Limb (tissue), 2 donors: ENCODE data around the gene WT1.
A peak's percentile ranks its signal among the peaks of the same experiment; 100 is the strongest.
"Not testable (repeated sequence)": the region's sequence is repeated elsewhere in the genome, so short reads cannot be mapped to it uniquely, and the experiment has no call there.

Experiments used
- DNase-seq, 2 donors: peaks; one replicate each; pipeline ENCODE4 v3.0.0-alpha.2; 2016; ENCODE audit errors: extremely low spot score in 2 of 2

WT1 gene

DNA sequence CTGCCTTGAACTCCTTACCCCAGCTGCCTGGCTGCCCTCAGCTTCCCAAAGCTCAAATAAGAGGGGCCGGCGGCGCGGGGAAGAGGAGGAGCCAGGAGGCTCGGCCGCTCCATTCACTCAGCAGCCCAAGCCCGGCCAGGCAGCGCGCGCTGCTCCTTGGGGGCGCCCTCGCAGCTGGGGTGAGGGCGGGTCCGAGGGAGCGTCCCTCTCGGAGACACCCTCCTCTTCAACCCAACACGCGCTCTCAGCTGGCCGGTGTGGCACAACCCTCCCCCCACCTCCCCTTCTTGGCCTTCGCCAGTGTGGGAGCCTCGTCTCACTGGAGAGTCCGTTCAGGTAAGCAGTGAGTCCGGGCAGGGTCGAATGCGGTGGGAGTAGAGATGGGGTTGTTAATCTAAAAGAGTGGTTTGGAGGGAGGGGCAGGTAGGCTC lies at the start of gene WT1:
Gene WT1, minus strand, starts transcription at position 29 of the 431 bp plus-strand sequence.
- DNase-seq = peak in 1 of 2 donors; percentile 72

DNA sequence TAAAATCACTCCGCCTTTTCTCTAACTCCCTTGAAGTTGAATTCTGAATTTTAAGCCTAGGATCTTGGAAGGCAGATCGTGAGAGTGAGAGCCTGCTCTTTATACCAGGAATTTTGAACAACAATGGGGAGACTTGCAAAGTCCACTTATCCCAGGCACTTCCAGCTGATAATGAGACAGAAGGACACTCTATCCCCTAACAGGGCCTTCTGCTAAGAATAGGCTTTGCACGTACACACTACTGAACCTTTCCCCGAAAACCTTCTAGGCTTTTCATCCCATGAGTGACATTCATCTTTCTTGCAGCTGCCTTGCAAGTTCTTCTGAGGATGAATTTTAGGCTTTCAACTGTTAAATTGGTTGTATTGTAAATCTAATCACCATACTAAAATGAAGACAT lies 44.0 kb upstream of the WT1 start:
- DNase-seq = no peak

DNA sequence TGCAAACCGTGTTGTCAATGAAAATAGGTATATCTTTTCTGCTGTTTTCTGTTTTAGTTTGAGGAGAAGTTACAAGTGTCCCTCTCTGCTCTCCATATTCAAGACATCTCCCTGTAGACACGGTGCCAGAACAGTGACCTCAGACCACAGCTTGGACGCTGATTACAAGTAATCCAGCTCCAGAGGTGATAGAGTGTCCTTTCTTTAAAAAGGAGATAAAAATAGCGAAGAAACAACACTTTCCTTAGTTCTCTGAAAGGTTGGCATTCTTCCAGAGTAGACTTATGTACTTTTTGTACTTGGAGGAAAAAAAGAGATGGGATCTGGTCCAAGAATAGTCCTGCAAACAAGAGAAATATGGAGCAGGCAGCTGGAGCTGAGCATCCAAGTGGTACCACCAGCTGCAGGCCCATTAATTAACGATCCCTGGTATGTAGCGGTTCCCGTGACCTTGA lies 43.0 kb upstream of the WT1 start:
- peak in 1 of 2 donors; percentile 48 for DNase-seq

DNA sequence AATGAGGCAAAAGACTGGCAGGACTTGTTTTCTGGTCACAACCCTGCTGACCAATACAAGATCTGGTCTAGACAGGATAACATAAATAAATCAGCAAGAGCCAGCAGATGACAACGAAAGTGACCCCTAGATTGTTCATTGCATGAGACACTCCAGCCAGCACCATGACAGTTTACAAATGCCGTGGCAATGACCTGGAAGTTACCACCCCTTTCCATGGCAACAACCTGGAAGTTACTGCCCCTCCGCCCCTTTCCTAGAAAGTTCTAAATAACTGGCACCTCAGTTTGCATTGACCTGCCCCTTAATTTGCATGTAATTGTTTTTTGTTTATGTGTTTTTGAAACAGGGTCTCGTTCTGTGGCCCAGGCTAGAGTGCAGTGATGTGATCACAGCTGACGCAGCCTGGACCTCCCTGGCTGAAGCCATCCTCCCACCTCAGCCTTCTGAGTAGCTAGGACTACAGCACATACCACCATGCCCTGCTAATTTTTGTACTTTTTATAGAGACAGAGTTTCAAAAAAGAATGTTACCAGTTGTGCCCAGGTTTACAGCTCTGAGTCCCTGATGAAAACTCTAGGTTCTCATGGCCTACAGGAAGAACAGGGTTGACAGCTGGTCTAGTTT lies 38.1 kb upstream of the WT1 start:
- DNase-seq = no peak

DNA sequence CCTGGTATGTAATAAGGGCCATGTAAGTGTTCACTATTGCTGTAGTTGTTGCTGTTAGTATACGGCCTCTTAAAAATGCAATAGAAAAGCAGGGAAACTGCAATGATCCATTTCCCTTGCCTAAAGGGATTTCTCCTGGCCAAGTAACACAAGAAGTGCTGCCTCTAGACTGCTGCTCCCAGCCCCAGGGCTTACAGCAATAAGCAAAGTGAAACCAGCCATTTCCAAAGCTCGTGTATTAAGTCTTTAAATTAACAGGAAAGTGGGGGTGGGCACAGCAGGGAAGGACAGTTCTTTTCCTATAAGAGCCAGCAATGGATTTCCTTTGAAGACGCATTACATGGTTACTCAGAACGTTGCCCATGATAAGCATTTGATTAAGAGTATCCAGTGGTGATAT lies 36.9 kb upstream of the WT1 start:
- no peak for DNase-seq

DNA sequence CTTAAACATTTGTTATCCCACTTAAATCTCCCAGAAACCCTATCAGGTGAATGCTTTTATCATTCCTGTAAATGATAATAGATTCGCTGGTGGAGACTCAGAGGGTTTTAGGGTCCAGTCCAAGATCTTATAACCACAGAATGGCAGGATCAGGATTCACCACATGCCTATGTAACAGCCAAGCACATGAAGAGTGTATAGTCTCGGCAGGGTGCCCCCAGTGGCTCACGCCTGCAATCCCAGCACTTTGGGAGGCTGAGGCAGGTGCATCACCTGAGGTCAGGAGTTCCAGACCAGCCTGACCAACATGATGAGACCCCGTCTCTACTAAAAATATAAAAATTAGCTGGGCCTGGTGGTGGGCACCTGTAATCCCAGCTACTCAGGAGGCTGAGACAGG lies 36.2 kb upstream of the WT1 start:
- not testable (repeated sequence) for DNase-seq

DNA sequence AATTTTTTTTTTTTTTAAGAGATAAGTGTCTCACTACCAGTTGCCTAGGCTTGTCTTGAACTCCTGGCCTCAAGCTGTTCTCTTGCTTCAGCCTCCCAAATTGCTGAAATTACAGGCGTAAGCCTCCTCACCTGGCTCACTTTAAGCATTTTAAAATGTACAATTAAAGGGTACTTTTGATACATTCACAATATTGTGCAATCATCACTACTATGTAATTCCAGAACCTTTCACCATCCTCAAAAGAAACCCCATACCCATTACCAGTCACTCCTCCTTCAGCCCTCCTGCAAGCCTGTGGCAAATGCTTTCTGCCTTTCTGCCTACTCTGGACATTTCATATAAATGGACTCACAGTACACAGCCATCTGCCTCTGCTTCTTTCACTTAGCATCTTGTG lies 34.5 kb upstream of the WT1 start:
- no peak for DNase-seq

DNA sequence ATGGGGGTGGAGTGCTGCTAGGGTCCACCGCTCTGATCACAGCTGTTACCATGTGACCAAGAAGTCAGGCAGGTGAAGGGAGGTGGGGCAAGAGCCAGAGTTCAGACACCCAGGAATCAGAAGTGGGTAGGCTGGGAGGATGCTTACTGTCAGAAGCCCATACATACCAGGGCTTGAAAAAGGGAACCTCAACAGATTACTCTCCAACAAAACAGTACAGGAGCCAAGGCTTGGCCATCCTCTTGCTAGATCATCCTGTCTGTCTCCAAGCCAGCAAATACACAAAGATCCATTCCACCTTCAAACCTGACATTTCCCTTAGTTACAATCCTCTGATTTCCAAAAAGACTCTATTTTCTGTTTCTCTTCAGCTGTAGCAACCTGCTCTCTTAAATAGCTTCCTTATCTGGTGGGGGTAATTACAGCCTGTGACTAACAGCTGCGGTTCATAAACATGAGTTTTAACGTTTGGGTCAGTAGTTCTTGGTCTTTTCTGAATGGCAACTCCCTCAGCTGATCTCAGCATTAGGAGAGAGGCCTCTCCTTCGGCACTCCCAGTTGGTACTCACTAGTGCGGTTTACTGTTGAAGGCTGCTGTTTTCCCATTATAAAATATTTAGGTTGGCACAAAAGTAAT lies 31.1 kb upstream of the WT1 start:
- no peak for DNase-seq

DNA sequence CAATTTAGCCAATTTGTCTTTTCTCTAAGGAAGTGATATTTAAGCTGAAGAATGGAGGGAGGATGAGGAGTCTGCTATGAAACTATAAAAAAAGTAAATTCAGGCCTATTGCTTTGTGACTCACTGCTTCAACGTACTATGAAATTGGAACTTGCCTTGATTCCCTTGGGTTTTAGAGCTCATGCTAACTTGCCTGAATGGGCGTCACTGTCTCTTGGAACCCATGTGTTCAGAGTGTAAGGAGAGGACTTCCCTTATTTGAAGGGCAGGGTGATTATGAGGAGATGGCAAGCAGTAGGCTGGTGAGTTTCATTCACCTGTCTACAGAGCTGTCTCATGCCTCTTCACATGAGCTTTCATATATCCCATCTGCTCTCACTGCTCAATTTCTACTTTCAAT lies 28.7 kb upstream of the WT1 start:
- DNase-seq = no peak

DNA sequence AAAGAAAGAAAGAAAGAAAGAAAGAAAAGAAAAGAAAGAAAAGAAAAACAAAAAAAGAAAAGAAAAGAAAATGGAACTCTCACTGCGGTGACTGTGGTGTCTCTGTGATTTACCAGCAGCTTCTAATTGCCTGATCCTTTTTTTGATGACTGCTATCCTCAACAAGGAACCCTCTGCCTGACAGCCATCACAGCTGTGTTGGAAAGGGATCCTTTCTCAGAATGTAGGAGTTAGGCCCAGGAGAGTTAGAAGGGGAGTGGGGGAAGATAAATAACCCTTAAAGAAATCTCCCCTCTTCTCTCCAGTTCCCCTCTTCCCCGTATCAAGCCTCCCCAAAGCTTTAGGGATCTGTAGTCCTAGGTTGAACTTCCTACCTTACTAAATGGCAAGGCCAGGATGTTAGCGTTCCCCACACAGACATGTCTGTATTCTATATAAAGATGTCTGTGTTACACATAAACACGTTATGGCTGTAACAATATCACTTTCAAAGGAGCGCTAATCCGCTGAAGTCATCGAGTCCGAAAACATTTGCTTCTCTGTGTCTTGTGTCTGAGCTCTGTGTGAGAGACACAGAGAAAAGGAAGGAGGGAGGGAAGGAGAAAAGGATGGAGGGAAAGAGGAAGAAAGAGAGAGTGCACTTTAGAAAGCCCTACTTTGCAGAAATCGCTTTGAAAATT lies 26.8 kb upstream of the WT1 start:
- DNase-seq = peak in 1 of 2 donors; percentile 41

DNA sequence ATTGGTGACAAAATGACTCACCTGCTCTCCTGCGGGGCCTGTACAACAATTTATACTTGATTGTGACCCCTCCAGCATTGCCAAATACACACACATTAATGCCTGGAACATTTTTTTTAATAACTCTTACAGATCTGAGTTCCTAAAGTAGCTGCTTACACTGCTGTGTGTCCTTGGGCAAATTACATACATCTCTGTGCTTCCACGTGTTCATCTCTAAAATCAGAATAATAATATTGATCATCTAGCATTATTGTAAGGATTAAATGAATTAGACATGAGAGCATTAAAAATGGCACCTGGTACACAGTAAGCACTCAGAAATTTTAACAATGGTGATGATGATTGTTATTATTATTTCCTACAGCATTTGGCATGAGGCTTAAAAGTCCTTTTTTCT lies 21.5 kb upstream of the WT1 start:
- no peak for DNase-seq

DNA sequence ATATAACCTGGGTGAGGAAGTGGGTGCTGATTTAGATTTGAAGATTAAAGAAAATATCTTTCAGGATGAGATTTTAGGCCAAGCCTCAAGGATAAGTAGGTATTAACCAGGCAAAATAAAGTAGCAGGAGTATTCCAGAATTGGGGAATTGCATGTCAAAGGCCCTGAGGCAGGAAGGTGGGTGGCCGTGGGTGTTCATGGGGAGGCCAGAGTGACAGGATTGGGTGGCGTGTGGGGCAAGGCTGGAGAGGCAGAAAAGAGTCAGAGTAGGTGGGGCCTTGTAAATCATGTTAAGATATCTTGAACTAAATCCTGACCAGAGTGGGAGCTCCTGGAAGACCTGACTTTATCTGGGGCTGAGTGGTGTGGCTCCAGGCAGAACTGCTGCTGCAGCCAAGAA lies 19.7 kb upstream of the WT1 start:
- peak in 1 of 2 donors; percentile 3 for DNase-seq

DNA sequence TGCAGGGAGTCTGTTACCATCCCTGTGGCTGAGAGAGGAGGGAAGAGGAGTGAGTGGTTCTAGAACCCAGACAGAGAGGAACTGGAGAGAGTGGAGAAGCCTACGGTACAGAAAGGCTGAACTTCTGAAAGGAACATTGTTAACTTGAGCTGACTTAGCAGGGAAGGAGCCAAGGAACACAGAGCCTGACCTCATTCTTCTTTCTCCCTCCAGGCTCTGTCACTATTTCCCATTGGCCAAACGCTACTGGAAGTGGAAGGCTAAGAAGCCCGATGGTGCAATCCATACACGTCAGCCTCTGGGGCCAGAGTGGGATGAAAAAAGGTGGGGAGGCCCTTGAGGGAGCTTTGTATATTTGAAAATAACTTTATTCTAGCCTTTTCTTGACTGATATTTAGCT lies 16.5 kb upstream of the WT1 start:
- DNase-seq = no peak

DNA sequence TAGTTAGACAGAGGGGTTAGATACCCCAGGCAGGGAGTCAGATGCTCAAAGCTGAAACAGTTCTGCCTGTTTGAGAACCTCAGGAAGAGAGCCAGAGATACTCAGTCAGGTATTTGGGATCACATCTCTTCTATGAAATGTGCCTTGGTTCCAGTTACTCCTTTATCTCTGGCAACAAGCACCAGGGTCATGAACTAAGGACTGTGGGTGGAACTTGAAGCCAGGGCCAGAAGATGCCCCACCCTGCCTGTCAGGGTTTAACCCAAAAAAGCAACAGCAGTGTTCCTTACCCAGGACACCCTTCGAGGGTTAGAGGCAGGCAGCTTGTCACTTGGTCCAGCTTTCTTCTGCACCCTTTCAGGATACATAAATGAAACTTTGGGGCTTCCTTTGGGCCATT lies 15.0 kb upstream of the WT1 start:
- peak in 1 of 2 donors; percentile 3 for DNase-seq

DNA sequence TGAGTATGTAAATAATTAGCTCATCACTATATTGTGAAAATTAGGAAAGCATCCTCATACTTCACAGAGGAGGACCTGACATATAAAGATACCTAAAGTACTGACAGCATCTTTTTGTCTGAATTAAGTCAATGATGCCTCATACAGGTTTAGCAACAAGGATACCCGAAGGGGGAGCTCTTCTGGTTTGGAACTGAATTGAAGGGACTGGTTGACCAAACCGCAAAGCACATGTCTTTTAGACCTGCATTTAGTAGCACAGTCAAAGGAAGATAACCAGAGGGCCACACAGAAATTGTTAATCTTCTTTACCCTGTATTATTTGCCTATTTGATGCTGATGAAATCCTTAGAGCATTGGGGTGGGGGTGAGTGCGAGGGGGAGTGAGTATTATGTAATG lies 12.9 kb upstream of the WT1 start:
- DNase-seq = no peak

DNA sequence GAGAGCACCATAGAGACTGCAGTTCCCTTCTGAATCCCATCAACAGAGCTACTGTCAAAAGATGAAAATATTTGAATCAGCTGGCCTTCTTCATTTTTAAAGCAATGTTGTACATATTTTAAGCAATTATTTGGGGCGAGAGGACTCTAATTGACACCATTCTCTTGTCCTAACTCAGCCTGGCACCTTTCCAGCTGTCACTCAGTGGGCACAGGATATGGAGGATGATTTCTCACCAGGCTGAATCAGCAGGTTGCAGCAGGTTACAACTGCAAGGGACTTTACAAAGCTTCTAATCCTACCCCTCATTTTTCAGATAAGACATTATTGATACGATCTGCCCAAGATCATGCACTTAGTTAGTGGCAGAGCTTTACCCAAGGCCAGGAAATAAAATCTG lies 11.9 kb upstream of the WT1 start:
- peak in 1 of 2 donors; percentile 0 for DNase-seq

DNA sequence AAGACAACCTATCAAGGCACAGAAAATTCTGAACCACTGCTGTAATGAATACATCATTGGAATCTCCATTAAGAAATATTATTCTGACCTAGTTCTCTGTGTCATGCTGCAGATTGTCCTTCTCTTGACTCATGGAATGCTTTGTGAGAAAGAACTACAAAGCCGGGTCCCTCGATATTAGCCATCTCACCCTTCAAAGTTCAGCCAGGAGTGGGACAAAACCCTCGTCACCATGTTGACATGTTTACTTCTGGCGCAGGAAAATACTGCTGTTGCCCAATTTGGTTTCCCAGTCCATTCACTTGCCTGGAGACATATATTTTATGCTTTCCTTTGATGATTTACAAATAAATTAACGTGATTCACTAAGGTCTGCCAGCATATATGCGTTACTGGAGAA lies 10.9 kb upstream of the WT1 start:
- no peak for DNase-seq

DNA sequence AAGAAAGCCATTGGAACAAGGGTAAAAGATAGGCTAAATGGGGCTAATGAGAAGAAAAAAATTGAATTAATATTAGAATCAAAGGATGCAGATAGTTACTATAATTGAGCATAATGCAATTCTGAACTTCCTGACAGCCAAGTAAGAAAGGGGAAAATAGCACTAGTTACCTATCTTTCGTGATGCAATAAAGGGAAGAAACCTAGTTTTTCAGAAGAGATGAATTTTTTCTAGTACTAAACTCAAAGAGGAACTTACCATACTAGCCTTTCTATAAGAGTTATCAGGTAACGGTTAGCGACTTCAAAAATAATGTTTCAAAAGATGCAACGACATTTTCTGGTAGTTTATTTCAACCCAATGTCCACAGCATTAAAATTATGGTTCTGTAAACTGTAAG lies 8.8 kb upstream of the WT1 start:
- DNase-seq = no peak

DNA sequence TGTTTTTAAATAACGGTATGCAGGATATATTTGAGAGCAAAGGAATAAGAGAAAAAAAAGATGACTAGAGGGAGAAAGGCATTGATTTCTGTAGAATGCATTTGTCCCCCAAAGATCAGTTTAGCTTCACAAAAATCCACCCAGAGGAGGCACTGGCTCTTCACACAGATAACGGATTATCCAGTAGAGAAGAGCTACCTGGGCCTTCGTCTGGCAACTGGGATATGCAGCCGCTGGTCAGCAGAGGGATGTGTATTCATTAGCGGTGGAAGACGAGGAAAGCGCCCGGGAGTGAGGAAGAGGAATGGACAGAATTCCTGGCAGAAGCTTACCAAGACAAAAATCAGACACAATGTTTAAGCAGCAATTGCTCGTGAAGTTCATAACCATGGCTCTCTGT lies 5.6 kb upstream of the WT1 start:
- peak in 1 of 2 donors; percentile 43 for DNase-seq

DNA sequence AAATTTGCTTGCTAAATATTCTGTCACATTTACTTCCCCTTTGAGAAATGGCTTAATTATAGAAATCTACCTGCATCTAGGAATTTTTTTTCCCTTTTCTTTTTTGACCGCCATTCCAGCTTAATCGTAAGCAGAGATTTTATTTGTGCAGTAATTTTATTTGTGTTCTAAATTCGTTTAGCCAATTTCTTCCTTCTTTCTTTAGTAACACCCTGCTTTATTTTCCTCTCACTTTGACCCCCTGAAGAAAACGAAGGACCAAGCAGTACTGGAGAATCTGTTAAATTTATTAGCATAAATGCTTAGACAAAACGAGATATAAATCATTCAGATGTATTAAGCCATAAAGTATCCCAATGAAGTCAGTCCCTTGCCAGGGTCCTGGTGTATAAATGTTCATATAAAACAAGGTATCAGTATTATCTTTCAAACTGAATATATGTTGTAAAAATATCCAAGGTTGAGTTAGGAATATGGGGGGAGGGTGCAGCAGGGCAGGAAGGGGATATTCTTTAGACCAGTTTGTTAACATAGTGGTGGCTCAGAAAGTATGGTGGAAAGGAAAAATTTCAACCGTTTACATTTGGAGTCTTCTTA lies 5.1 kb upstream of the WT1 start:
- DNase-seq = no peak

DNA sequence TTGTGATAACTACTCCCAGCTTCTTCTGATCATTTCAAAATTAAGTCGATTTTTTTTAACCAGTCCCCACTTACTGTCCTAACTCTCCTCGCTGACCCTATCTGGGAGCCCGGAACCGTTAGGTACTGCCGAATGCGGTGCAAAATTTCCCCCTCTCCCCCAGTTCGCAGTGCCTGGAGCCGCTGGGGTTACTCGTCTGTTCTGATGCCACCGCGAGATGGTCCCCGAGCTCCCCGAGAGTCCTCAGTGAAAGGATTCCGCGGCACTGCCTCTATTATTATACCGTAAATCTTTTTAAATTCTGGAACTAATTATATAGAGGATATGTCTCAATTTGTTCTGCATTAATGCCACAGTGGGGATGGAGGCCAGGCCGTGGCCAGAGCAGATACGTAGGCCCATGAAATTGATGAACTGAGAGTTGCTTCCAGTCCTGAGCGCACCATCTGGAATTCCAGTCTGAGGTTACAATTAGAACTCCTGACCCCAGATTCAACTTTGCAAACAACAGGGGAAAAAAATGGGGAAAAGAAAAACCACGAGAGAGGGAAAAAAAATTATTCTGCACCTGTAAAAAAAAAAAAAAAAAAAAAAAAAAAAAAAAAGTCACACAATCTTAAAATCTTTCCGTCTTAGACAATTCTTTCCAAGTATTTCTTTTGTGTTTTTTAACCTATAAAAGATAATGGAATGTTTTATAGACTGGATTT lies 4.3 kb upstream of the WT1 start:
- DNase-seq = peak in 1 of 2 donors; percentile 46
